Calu3 (cell line): ENCODE results near the gene TGM2. TPM values are rescaled to one million over a fixed set of nuclear protein-coding genes. Genes with fewer than 3 reads are reported as not detected.

Source experiments
- Bru-seq: library from RNA; stranded (reverse); fragments of 400-500 nt; gene quantifications from one replicate; lab custom pipeline; 2021; lab: Mats Ljungman, UMichigan
- BruChase-seq, 2 experiments: library from RNA; stranded (reverse); fragments of 400-500 nt; gene quantifications; one replicate each; lab custom pipeline; 2021; lab: Mats Ljungman, UMichigan
- BruUV-seq: library from RNA; stranded (reverse); fragments of 400-500 nt; replicated peaks from 2 replicates; lab custom pipeline; 2021; lab: Mats Ljungman, UMichigan
- CTCF ChIA-PET: fragments of 300-600 bp; sonication (Branson Sonifier 250); formaldehyde crosslinking; loops from one replicate; lab custom pipeline; 2022; ENCODE audit warnings: antibody characterized with exemption; lab: Charles Lee
- DNase-seq: peaks from one replicate; pipeline ENCODE4 v3.0.0; 2022
- H3K27ac Mint-ChIP-seq: one replicate; pipeline ENCODE4 v1.8.0; 2022; ENCODE audit warnings: mixed read lengths; ENCODE audit not compliant: unreplicated experiment
- H3K27me3 Mint-ChIP-seq: one replicate; pipeline ENCODE4 v1.8.0; 2022; ENCODE audit warnings: mixed read lengths; ENCODE audit not compliant: unreplicated experiment
- H3K36me3 Mint-ChIP-seq: one replicate; pipeline ENCODE4 v1.8.0; 2022; ENCODE audit warnings: mild to moderate bottlenecking, moderate library complexity, mixed read lengths; ENCODE audit not compliant: insufficient read depth, unreplicated experiment
- H3K4me1 Mint-ChIP-seq: one replicate; pipeline ENCODE4 v1.8.0; 2022; ENCODE audit warnings: mild to moderate bottlenecking, low read depth, mixed read lengths; ENCODE audit not compliant: unreplicated experiment
- H3K4me3 Mint-ChIP-seq: one replicate; pipeline ENCODE4 v1.8.0; 2022; ENCODE audit warnings: mild to moderate bottlenecking, low read depth, moderate library complexity, mixed read lengths; ENCODE audit not compliant: unreplicated experiment
- H3K9me3 Mint-ChIP-seq: one replicate; pipeline ENCODE4 v1.8.0; 2022; ENCODE audit warnings: low read depth, mixed read lengths; ENCODE audit not compliant: unreplicated experiment
- intact Hi-C: fragments of 100-400 bp; cut with micrococcal nuclease; formaldehyde crosslinking; loops from one replicate; pipeline ENCODE4 v1.10.0; 2022; ENCODE audit not compliant: unreplicated experiment
- long read RNA-seq: library from polyadenylated mRNA; stranded (forward); transcript quantifications from one replicate; pipeline ENCODE4 v2.0.0, GENCODE V29; 2022
- total RNA-seq: library from RNA; stranded (reverse); gene quantifications from 2 replicates; pipeline ENCODE4 v1.2.3, GENCODE V29; 2022
- TF ChIP-seq, protein P1 (sequence below): fragments of 200-600 bp; IDR thresholded peaks from one replicate; pipeline ENCODE4 v1.8.0; 2022; ENCODE audit warnings: antibody characterized with exemption; ENCODE audit not compliant: unreplicated experiment

The TGM2 gene
- total RNA-seq (261 and 311 TPM in 2 replicates), Bru-seq, nascent RNA (percentile 88 among the genes with signal in this experiment), BruChase-seq, experiment 1, labeled RNA remaining after a 6-hour chase (percentile 94 among the genes with signal in this experiment), BruChase-seq, experiment 2, labeled RNA remaining after a 2-hour chase (percentile 88 among the genes with signal in this experiment)
- long read RNA-seq, full-length matches to known transcripts, result 93 of 362 reads
- long read RNA-seq, partial matches to known transcripts, result 63 of 362 reads
- long read RNA-seq, other reads (novel, unspliced or antisense), result 206 of 362 reads

DNA sequence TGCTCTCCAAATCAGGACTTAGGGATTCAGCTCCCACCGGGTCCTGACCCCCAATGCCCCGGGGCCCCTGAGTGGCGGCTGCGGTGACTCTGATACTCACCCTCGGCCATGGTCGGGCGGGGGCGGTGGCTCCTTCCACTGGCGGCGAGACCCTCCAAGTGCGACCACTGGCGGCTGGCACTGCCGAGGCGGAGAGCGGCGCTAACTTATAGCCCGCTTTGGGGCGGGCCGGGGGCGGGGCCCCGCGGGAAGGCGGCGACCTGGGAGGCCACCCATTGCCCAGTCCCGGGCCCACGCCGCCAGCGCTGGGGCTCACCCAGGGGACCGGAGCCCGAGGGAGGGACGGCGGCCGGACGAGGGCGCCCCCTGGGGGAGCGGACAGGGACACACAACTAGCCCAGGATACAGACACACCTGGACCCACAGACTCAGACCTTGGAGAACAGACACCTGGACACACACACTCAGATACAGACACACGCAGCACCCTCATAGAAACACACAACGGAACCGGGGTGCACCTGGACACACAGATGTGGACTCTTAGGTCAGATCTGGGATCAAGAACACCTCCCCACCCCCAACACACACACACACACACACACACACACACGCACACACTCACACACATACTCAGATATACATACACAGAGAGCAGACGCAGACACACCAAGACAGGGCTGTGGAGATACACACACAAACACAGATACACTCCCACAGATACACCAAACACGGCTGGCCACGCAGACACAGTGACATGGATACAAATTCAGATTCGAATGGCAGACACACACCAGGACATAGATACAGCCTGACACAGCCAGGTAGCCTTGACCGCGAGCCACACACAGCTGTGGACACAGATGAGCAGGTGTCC is at the start of gene TGM2:
TGM2 (minus strand) TSS at position 182 of the 877 bp plus-strand sequence; CDS start at position 110, 72 bp downstream.
- Mint-ChIP-seq H3K36me3 (peaks cover 61% of the 10 kb centered on the region), H3K9me3 (no peaks in the 10 kb centered on the region), H3K27me3 (no peaks in the 10 kb centered on the region), H3K27ac (peak within 1 kb of the TSS; percentile 37), H3K4me1 (peaks cover 70% of the 10 kb centered on the region), H3K4me3 (peak within 1 kb of the TSS; percentile 59)
- intact Hi-C loops, result loop anchor here (1.0 to 5.0 kb wide), 4 partner anchors 38 to 108 kb away; no protein-coding TSS in a partner anchor
- CTCF ChIA-PET, result interaction anchor here (1.4 to 2.5 kb wide), 6 partner anchors 13 to 108 kb away, joined by 6 to 16 read pairs (median 7); no protein-coding TSS in a partner anchor
- TF ChIP-seq, protein P1, sequence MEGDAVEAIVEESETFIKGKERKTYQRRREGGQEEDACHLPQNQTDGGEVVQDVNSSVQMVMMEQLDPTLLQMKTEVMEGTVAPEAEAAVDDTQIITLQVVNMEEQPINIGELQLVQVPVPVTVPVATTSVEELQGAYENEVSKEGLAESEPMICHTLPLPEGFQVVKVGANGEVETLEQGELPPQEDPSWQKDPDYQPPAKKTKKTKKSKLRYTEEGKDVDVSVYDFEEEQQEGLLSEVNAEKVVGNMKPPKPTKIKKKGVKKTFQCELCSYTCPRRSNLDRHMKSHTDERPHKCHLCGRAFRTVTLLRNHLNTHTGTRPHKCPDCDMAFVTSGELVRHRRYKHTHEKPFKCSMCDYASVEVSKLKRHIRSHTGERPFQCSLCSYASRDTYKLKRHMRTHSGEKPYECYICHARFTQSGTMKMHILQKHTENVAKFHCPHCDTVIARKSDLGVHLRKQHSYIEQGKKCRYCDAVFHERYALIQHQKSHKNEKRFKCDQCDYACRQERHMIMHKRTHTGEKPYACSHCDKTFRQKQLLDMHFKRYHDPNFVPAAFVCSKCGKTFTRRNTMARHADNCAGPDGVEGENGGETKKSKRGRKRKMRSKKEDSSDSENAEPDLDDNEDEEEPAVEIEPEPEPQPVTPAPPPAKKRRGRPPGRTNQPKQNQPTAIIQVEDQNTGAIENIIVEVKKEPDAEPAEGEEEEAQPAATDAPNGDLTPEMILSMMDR, result peak; percentile 97
- no TSS peak for BruUV-seq
- DNase-seq, result peak; percentile 98

DNA sequence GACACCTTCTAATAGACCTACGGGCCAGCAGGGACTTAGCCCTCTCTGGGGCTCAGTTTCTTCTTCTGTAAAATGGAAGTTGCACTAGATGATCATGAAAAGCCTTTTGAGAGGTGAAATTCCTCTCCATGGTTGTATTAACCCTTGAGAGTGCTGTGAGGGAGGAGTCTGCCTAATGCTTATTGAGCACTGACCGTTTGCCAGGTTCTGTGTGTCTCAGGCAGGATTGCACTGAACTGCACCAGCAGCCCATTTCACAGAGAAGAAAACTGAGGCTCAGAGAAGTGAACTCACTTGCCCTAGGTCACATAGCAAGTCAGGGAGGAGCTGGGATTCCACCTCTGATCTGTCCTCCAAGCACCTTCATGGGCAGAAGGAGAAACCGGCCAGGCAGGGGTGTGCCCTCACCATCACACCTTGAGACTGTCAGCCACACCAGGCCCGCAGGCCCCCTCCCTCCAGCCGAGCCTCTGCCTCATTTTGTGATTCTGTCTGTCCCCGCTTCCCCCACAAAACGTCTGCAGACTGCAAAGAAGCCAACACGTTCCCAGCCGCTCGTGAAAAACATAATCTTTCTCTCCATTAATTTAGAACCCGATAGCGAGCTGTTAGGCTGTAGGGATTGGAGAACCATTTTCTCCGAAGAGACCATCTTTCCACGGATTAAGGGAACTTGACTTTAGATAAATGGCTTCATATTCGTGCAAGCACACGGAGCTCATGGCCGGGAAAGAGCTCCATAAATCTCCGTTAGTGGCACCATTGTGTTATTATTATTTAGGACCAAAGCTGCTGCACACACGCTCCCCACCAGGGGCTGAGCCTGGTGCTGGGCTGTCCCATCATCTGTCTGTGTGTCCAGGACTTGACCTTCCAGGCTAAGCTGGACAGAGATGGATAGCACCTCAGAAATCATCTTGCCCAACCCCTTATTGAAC is 49.5 kb upstream of the TGM2 start:
- Mint-ChIP-seq H3K4me3 (no peak overlapping the region), H3K9me3 (no peaks in the 10 kb centered on the region), H3K36me3 (no peaks in the 10 kb centered on the region), H3K27me3 (no peaks in the 10 kb centered on the region), H3K27ac (no peak overlapping the region), H3K4me1 (peaks cover 16% of the 10 kb centered on the region)
- TF ChIP-seq, protein P1, result peak; percentile 40
- DNase-seq, result no peak
- intact Hi-C loops, result no loop called here
- BruUV-seq, result no TSS peak
- CTCF ChIA-PET, result interaction anchor here (1.2 to 1.7 kb wide), 2 partner anchors 41 to 157 kb away, joined by 4 to 5 read pairs; no protein-coding TSS in a partner anchor

DNA sequence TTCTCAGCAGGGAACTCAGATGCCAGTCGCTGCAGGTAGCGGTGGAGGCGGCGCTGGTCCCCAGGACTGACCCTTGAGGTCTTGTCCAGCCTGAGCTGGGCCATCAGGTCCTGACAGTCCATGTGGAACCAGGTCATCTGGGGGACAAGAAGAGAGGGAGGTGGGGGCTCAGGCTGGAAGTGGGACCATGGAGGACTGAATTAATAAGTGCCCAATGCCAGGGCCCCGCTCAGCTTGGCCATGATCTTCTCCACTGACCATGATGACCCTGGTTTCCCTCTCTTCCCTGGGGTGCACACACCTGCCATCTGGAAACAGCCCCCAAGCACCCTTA is 48.5 kb upstream of the TGM2 start:
- CTCF ChIA-PET, result interaction anchor here (0.5 kb wide), 1 partner anchor 120 kb away, joined by 3 read pairs; no protein-coding TSS in a partner anchor
- H3K4me3 Mint-ChIP-seq, result no peak overlapping the region
- H3K4me1 Mint-ChIP-seq, result peaks cover 11% of the 10 kb centered on the region
- H3K9me3 Mint-ChIP-seq, result no peaks in the 10 kb centered on the region
- H3K36me3 Mint-ChIP-seq, result no peaks in the 10 kb centered on the region
- BruUV-seq, result no TSS peak
- H3K27me3 Mint-ChIP-seq, result no peaks in the 10 kb centered on the region
- DNase-seq, result no peak
- TF ChIP-seq, protein P1, result no peak
- intact Hi-C loops, result no loop called here
- no peak overlapping the region for H3K27ac Mint-ChIP-seq
